NCI-H510A (cell line): Measurements from ENCODE around the gene HMGN2.
"Not testable (repeated sequence)": the region's sequence is repeated elsewhere in the genome, so short reads cannot be mapped to it uniquely, and the experiment has no call there.

Experiments
- DNase-seq: peaks from one replicate; lab custom pipeline; 2025; lab: John Stamatoyannopoulos, UW

HMGN2 gene

DNA sequence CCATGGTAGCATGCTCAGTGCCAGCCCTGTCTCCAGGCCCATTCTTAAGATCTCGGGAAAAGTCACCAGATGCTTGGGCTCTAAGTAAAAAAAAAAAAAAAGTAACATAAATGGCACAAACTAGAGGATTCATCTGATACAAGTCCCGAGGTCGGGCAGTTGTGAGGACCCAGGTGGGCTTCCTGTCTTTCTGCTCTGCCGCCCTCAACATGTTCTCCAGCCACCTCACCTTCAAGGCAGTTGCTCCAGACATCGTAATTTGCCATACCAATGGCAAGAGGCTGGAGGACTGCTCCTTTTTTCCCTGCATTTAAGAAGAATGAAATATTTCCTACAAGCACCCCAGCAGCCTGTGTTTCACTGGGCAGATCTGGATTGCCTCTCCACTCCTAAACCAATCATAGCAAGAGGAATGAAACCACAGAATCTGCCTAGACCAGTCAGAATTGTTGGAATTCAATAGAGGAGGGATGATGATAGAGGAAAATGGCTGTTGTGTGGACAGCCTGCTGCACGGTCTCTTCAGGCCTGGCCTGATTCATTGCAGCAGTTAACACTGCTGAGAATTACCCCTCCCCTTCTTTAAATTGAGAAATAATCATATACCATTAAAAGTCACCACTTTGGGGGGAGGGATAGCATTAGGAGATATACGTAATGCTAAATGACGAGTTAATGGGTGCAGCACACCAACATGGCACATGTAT is 5.4 kb downstream of the HMGN2 start:
- DNase-seq = no peak

DNA sequence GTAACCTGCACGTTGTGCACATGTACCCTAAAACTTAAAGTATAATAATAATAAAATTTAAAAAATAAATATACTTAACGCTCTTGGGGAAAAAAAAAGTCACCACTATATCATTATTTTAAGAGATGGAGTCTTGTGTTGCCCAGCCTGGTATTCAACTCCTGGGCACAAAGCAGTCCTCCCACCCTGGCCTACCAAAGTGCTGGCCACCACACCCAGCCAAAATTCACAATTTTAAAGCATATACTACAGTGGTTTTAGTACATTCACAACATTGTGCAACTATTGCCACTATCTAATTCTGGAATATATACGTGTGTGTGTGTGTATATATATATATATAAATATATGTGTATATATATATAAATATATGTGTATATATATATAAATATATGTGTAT is 5.9 kb downstream of the HMGN2 start:
- DNase-seq = no peak

DNA sequence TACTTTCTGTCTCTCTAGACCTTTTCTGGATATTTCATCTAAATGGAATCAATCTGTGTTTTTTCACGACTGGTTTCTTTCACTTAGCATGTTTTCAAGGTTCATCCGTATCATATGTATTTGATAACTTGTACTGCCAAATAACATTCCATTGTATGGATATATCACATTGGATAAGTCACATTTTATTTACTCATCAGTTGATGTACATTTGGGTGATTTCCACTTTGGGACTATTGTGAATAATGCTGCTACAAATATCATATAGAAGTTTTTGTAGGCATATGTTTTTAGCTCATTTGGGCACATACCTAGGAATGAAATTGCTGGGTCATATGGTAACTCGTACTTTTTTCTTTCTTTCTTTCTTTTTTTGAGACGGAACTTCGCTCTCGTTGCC is 6.7 kb downstream of the HMGN2 start:
- DNase-seq = no peak

DNA sequence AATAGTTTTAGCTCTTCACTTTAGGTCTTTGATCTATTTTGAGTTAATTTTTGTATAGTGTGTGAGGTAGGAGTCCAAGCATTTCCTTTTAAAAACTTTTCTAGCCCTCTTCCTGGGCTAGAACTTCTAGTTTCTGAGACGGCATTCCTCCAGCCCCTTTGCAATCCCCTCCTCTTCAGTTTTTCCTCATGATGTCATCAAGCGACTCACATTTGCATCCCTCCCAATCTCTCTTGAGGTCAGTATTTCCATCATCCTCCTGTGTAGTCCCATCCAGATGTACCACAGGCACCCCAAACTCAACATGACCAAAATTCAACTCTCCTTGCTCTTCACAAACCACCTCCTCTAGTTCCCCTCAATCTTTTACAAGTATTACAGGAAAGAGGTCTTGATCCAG is 10.7 kb downstream of the HMGN2 start:
- DNase-seq = no peak

DNA sequence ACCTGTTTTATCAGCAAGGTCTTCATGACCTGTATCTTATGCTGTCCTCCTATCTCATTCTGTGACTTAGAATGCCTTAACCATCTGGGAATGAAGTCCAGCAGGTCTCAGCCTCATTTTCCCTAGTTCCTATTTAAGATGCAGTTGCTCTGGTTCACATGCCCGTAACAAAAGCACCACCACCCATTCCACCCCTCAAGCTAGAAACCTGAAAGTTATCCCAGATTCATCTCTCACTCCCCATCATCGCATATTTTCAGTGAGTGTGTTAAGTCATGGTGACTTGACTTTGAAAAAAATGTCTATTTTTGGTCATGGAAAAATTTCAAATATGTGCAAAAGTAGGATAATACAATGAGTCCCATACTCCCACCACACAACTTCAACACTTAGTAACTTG is 11.7 kb downstream of the HMGN2 start:
- DNase-seq = no peak

DNA sequence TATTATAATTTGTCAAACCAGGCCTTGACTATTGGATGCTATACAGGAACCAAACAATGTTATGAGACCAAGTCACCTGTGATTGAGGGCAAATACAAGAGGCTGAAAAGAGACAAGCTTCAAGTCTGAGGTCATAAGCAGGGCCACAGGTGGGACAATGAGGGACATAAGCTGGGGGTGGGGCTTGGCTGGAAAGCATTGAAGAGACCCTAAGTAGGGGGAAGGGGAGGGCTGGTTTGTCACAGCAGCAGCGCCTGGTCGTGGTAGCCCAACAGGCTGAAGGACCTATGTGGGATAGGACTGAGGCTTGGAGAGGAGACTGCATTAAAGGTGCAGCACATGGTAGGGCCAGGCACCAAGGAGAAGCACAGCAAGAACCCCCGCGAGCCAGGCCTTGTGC is 17.9 kb downstream of the HMGN2 start:
- no peak for DNase-seq

DNA sequence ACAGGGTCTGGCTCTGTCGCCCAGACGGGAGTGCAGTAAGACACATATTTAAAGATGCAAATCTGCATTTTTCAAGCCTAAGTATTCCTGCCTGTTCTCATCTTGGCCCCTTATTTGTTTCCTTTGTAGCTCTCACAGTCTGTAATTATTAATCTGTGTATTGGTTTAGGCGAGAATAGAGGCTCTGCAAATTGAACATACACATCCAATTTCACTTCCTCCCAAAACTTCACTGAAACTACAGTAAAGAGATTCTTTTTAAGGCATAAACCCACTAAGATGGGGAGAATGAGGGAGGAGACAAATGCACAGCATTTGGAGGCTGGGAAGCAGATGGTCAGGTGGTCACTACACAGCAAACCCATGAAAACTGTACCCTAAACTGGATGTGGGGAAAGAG is 21.0 kb downstream of the HMGN2 start:
- no peak for DNase-seq

DNA sequence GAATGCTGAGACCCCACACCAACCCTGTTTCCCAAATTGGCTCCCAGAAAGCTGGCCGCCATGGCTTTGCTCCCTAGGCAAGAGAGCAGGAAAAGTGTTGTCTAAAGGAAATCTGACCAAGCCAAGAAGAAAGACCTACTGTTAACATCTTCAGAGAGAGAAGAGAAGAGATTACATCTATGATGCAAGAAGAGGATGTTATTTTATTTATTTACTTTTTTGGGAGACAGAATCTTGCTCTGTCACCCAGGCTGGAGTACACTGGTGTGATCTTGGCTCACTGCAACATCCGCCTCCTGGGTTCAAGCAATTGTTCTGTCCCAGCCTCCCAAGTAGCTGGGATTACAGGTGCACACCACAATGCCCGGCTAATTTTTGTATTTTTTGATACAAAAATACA is 21.7 kb downstream of the HMGN2 start:
- no peak for DNase-seq

DNA sequence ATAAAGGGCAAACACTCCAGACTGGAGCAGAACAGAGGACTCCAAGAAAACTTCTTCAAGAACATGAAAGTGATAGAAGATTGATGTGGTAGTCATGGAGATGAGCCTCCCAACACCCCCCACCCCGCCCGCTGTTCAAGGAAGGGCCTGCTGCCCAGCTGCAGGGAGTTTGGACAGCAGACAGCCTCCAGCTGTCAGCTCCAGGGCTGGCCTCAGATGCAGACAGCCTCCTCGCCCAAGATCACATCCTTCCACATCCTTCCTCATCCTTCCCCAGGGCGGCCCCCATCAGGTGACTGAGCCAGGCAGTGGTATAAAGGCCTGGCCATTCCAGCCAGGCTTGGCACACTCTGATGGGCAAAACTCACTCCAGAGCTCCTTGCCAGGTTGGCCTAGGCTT is 24.6 kb downstream of the HMGN2 start:
- no peak for DNase-seq

DNA sequence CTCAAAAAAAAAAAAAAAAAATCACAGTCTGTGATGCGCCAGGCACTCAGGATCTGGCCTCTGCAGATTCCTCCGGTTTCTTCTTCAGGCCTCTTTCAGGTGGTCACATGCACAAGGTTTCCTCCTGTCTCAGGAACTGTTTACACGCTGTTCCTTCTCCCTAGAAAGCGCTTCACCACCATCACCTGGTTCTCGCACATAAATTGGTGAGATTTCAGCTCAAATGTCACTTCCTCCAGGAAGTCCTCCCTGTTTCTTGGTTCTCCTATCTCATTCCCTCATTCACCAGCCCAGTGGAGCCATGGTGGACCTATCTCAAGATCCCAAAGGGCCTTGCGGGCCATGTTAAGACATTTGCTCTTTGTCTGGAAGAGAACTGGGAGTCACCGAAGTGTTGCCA is 26.7 kb downstream of the HMGN2 start:
- no peak for DNase-seq

DNA sequence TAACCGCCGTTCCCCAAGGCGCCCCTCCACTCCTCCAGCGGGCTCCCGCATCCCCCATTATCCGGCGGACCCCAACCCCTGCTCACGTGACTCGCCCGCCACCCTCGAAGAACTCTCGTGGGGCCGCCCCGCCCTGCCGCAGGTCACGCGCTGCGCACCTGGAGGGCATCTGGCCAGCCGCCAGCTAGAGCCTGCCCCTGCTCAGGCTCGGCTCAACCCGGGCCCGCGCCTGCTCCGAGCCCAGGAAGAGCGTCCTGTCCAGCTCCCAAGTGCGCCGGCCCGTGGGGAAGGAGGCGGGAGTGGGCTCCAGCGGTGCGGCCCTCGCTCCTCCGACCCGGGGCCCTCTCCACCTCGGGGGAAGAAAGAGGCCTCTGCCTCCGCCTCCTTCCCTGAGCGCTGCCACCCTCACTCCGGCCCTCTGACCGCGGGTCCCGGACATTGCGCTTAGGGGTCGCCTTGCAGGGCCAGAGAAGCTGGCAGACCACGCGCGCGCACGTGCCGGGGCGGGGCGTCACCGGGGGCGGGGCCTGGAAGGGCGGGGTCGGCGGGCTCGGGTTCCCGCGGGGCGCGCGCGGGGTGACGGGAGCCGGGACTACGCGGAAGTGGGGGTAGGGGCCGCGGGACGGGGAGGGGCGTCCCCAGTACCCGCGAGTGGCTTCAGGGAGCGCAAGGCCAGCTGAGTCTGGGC is 28.4 kb downstream of the HMGN2 start:
- DNase-seq = peak; percentile 77

DNA sequence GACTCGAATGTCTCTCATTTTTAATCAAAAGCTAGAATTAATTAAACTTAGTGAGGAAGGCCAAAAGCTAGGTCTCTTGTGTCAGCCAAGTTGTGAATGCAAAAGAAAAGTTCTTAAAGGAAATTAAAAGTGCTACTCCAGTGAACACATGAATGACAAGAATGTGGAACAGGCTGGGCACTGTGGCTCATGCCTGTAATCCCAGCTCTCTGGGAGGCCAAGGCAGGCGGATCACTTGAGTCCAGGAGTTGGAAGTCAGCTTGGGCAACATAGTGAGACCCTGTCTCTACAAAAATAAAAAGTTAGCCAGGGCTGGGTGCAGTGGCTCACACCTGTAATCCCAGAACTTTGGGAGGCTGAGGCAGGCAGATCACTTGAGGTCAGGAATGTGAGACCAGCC is 38.5 kb downstream of the HMGN2 start:
- not testable (repeated sequence) for DNase-seq

DNA sequence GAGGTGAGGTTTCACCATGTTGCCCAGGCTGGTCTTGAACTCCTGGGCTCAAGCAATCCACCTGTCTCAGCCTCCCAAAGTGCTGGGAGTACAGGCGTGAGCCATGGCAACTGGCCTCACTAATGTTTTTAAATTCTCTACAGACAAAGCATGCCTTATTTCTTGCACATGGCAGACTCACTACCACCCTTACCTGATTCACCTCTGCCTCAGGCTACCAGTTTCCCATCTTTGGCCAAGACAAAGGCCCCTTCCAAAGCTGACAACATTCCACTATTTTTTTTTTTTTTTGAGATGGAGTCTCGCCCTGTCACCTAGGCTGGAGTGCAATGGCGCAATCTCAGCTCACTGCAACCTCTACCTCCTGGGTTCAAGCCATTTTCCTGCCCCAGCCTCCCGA is 43.6 kb downstream of the HMGN2 start:
- DNase-seq = not testable (repeated sequence)

DNA sequence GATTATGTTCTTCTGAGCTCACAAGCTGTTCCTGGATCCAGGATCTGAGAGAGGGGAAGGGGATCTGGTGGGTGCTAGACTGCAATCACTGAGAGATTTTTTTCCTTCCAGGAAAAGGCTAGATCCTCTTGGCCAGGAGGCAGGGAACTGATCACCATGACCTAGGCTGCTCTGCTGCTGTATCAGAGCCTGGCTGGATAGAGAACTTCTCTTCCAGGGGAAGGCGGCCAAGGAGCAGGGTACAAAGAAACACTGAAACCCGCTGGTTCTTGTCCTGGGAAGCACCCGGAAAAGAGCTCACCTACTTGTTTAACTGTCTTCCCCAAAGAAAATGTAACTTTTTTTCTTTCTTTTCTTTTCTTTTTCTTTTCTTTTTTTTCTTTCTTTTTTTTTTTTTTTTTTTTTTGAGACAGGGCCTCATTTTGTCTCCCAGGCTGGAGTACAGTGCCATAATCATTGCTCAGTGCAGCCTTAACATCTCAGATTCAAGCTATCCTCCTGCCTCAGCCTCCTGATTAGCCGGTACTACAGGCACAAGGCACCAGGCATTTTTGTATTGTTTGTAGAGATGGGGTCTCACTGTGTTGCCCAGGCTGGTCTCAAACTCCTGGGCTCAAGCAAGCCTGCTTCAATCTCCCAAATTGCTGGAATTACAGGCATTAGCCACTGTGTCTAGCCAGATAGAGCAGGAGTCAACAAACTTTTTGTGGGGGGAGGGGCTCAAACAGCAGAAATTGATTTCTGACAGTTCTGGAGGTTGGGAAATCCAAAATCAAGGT is 44.9 kb downstream of the HMGN2 start:
- DNase-seq = no peak

DNA sequence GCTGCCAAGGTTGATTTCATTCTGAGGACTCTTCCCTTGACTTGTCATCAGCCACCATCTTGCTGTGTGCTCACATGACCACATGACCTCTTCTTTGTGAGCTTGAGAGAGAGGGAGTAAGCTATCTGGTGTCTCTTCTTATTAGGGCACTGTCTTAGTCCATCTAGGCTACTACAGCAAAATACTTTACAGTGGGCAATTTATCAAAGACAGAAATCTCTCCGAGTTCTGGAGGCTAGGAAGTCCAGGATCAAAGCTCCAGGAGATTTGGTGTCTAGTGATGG is 45.5 kb downstream of the HMGN2 start:
- DNase-seq = no peak

DNA sequence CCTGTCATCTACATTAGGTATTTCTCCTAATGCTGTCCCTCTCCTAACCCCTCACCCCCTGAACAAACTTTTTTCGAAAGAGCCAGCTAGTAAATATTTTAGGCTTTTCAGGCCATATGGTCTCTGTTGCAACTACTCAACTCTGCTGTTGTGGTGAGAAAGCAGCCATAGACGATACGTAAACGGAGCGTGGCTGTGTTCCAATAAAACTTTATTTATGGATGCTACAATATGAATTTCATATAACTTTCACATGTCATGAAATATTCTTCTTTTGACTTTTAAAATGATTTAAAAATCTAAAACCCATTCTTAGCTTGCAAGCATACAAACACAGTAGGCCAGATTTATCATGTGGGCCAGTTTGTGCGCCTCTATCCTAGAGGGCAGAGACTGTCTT is 46.1 kb downstream of the HMGN2 start:
- DNase-seq = no peak

DNA sequence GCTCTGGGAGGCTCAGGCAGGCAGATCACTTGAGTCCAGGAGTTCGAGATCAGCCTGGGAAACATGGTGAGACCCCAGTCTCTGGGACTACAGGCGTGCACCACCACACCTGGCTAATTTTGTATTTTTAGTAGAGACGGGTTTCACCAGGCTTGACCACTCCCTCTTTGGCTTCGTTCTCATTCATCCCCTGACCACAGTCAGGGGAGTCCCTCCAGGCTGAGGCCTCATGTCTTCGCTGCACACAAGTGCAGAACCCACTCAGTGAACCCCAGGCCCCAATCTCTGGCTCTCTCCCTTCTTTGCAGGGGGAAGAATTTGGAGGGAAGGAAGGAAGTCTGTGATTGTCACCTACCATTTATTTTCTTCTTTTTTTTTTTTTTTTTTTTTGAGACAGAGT is 48.1 kb downstream of the HMGN2 start:
- no peak for DNase-seq

DNA sequence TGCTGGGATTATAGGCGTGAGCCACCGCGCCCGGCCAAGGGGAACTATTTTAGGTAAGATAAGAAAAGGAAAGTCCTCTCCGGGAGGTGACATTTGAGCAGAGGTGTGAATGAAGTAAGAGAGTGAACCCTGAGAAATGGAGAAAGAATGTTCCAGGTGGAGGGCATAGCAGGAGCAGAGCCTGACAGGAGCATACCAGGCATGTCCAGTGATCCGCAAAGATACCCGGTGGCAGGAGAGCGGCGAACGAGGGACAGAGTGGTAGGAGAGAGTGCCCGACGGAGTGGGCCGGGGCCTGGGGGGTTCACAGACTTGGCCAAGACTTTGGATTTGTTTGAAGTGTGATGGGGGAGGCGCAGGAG is 49.4 kb downstream of the HMGN2 start:
- no peak for DNase-seq

DNA sequence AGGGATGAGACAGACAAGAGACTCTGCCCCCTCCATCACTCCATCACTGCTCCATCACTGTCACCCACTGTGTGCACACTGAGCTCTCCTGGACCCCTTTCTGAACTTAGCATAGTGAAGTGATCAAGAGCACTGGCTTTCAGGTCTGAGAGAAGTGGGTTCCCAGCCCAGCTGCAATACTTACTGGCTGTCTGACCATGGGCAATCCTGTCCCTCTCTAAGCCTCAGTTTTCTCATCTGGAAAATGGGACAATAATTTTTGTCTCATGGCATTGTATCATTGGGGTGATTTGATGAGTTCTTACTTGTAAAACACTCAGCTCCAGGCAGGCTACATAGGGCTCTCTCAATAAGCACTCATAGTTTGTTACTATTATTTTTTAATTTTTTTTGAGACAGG is 49.8 kb downstream of the HMGN2 start:
- DNase-seq = no peak

DNA sequence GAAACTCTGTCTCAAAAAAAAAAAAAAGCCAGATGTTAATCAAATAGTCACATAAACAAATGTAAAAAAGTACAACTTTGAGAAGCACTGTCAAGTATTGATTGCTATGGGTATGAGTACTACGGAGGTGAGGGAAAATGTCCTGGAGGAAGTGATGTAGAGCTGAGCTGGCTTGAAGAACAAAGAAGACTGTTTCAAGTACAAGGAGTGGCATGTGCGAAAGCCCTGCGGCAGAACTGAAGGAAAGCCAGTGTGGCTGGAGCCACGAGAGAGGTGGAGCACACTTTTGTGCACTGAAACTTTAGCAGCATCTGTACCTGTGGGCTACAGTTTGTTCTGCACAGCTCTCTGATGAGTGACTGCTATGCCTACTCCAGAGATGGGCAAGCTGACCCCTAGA is 51.9 kb downstream of the HMGN2 start:
- DNase-seq = no peak
